GM21576 (cell line): ENCODE results near the gene DTNB.
"Not testable (repeated sequence)": the region's sequence is repeated elsewhere in the genome, so short reads cannot be mapped to it uniquely, and the experiment has no call there.

ENCODE experiments used
- ATAC-seq: cut with Tn5 transposase; IDR thresholded peaks from one replicate; pipeline ENCODE4 v1.9.1; 2021; ENCODE audit warnings: mild to moderate bottlenecking, moderate library complexity; ENCODE audit not compliant: unreplicated experiment

Gene DTNB

GRCh38 chr2:25633801-25634200 lies 39.6 kb downstream of the DTNB start:
- ATAC-seq: not testable (repeated sequence)

- no peak for ATAC-seq
Measured at GRCh38 chr2:25632396-25632795, 41.0 kb downstream of the DTNB start.

- ATAC-seq: no peak
Measured at GRCh38 chr2:25624635-25625034, 48.7 kb downstream of the DTNB start.

DNA sequence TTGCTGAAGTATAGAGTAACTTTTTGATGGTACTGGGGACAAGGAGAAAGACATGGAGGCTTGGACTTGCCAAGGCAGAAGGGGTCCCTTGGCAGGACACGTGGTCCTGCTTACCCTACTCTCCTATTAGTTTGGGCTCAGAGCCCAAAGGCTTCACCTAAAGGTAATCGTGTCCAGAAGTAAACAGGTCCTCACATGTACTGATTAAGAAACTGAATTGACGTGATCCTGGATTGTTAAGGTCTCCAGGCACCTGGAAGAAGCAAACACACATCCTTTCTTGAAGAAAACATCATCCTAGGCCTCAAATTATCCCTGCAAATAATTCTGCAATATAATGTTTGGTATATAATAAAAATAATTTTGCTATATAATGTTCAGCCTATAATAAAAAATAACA lies 50.0 kb downstream of the DTNB start:
- ATAC-seq: no peak

DNA sequence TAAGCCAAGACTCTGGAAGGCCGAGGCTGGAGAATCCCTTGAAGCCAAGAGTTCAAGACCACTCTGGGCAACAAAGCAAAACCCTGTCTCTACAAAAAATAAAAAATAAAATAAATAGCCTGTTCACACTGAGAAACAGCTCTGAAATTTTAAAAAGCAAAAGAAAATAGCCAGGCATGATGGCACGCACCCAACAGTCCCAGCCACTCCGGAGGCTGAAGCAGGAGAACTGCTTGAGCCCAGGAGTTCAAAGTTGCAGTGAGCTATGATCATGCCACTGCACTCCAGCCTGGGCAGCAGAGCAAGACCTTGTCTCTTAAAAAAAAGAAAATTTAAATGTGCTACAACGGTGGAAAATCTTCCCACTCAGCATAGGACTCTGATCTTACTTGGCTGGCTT lies 52.7 kb downstream of the DTNB start:
- no peak for ATAC-seq

DNA sequence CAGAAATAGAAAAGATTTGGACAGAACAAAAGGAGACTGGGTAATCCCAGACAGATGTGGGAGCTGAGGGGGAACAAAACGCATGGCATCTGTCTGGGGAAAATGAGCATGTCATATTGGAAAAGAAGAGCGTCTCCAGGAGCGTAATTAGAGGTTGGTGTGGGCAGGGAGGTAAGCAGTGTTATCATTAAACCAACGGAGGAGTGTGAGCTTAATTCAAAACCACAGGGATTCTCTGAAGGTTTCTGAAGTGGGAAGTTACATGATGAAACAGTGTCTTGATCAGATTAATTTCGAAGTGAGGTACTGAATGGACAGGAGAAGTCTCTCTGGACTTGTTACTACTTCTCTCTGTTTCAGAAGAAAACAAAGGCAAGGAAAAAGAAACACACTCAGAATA lies 53.3 kb downstream of the DTNB start:
- no peak for ATAC-seq

DNA sequence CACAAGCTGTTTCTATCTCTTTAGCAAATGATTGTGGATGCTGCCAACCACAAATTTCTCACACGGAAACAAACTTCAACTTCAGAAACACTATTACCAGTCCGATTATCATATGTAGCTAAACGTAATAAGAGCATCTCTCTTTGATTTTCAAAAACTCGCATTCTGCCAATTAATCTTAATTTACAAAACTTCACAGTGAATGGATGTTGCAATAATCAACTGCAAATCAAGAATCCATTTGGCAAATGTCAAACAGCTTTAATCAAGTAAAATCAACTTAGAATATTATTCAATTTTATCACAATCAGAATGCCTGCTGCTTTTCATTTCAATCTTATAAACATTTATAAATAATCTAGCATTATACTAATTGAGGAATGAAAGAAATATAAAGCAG lies 54.2 kb downstream of the DTNB start:
- ATAC-seq: no peak

DNA sequence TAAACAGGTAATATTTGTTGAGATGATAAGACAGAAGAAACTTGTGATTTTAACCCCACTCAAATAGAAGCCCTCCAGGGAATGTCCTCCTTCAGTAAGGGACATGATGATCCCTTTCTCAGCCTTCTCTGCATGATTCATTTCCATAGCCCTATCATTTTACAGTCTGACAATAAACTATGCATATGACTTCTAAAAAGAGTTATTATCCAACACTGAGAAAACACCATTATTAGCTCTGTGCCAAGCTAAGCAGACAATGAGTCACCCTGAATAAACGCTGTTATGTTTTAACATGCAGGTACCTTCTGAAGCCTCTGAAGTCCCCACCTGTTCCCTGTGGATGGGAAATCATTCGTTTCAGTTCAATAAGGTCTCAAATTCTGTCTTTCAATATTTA lies 54.7 kb downstream of the DTNB start:
- no peak for ATAC-seq

GRCh38 chr2:25617948-25618646 lies 55.3 kb downstream of the DTNB start:
- no peak for ATAC-seq

DNA sequence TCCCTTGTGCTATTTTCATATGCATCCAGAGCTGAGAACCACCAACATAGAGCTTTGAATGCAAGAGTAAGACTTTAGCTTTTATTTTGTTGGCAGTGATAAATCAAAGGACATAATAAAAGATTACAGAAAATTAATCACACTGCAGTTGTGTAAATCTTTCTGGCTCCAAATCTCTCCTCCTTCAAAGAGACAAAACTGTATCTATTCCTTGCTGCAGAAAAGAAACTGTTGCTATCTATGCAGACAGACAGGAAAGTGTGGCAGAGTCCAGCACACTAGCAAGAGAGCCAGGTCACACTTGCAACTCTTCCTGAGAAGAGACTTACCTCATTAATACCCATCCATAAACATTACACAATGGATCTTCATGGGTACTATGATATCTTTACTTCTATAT lies 57.5 kb downstream of the DTNB start:
- ATAC-seq: no peak

- ATAC-seq: no peak
Measured at GRCh38 chr2:25615386-25615785, 58.0 kb downstream of the DTNB start.

GRCh38 chr2:25614711-25615110 lies 58.7 kb downstream of the DTNB start:
- ATAC-seq: no peak

DNA sequence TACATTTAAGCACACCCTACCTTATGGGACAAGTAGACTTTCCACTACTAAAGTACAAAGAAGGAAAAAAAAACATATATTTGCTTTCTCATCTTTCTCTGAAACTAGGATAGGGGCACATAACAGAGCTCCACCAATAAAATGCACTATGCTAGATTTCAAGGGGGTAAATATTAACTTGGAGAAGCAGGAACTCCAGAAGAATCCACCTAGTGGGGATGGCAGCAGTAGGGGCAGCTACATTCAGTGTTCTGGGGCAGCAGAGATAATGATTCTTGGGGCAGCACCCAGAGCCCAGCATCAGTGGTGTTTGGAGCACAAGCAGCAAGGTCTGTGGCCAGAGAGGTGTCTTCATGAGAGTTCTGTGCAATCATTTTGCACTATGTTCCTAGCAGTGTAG lies 64.7 kb downstream of the DTNB start:
- ATAC-seq: no peak

DNA sequence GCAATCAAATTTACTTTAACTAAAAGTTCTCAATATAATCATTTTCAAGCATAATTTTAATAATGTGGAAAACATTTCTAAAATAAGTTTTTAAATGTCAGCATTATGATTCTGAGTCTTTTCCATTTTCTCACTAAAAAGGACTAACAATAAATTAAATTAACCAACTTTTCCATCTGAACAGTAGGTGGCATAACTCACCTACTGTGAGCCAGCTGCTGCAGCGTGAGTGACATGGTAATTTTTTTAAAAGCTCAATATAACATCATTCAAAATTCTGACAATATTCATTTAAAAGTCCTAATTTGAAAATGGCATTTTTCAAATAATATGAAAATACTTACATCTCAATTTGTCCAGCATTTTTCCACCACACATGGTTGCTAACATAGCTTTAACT lies 66.5 kb downstream of the DTNB start:
- ATAC-seq: no peak

- no peak for ATAC-seq
Measured at GRCh38 chr2:25602333-25602723, 71.0 kb downstream of the DTNB start.

DNA sequence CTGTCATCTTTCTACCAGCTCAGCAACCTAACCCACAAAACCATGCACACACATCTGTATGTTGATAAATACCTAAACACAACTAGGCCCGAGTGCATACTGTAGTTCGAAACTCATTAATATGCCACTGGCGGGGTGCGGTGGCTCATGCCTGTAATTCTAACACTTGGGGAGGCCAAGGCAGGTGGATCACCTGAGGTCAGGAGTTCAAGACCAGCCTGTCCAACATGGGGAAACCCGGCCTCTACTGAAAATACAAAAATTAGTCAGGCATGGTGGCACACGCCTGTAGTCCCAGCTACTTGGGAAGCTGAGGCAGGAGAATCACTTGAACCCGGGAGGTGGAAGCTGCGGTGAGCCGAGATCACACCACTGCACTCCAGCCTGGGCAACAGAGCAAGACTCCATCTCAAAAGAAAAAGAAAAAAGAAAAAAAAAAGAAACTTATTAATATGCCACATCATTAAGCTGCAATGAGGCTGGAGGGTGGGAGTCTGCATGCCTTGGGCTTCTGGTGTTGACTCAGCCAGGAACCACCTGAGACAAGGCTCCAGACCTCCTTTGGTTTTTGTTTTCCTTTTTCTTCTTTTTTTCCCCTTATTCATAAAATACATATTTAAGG lies 71.6 kb downstream of the DTNB start:
- ATAC-seq: not testable (repeated sequence)

- no peak for ATAC-seq
Measured at GRCh38 chr2:25598911-25599310, 74.5 kb downstream of the DTNB start.

- no peak for ATAC-seq
Measured at GRCh38 chr2:25598332-25598731, 75.0 kb downstream of the DTNB start.

GRCh38 chr2:25597881-25598280 lies 75.5 kb downstream of the DTNB start:
- ATAC-seq: no peak

GRCh38 chr2:25596516-25597244 lies 76.7 kb downstream of the DTNB start:
- no peak for ATAC-seq

DNA sequence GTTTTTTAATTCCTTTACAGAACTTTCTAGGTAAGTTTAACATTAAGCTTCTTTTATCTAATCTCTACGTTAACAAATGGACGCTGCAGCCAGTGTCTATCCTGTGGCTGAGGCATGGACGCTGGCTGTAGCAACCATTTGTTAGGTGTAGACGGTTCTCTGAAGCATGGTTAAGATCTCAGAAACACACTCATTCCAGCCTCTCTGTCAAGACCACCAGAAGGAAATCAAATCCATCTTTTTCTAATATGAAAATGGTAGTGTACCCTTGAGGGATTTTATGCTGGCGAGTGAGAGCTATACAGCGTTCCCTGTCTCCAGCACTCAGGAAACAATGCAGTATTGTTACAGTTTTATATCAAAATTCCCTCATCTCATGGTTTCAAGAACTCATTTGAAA lies 78.0 kb downstream of the DTNB start:
- ATAC-seq: no peak

GRCh38 chr2:25594991-25595390 lies 78.4 kb downstream of the DTNB start:
- no peak for ATAC-seq
